ENCODE results near the gene SYT1.
A peak's percentile ranks its signal among the peaks of the same experiment; 100 is the strongest.

Gene SYT1

GRCh38 chr12:79366374-79366773 lies 501.8 kb downstream of the SYT1 start:
- DNase-seq: no peak

- no peak for DNase-seq
These were observed 502.5 kb downstream of the SYT1 start for GRCh38 chr12:79367032-79367589.

- DNase-seq: no peak
These were observed 505.4 kb downstream of the SYT1 start for GRCh38 chr12:79370021-79370420.

- no peak for DNase-seq
These were observed 506.7 kb downstream of the SYT1 start for GRCh38 chr12:79371226-79371625.

- peak; percentile 59 for DNase-seq
These were observed 509.4 kb downstream of the SYT1 start for GRCh38 chr12:79373896-79374499.

GRCh38 chr12:79374545-79374944 lies 510.0 kb downstream of the SYT1 start:
- peak; percentile 4 for DNase-seq

- no peak for DNase-seq
These were observed 510.5 kb downstream of the SYT1 start for GRCh38 chr12:79375050-79375449.

GRCh38 chr12:79378496-79378895 lies 513.9 kb downstream of the SYT1 start:
- DNase-seq: no peak

- no peak for DNase-seq
These were observed 515.8 kb downstream of the SYT1 start for GRCh38 chr12:79380402-79380801.

- no peak for DNase-seq
These were observed 517.0 kb downstream of the SYT1 start for GRCh38 chr12:79381248-79382208.

GRCh38 chr12:79384551-79384950 lies 520.0 kb downstream of the SYT1 start:
- DNase-seq: no peak

GRCh38 chr12:79388011-79388410 lies 523.4 kb downstream of the SYT1 start:
- no peak for DNase-seq

GRCh38 chr12:79393842-79394241 lies 529.3 kb downstream of the SYT1 start:
- no peak for DNase-seq

- no peak for DNase-seq
These were observed 533.0 kb downstream of the SYT1 start for GRCh38 chr12:79397609-79398008.

- no peak for DNase-seq
These were observed 535.9 kb downstream of the SYT1 start for GRCh38 chr12:79400481-79400880.

GRCh38 chr12:79402606-79403005 lies 538.0 kb downstream of the SYT1 start:
- no peak for DNase-seq

- DNase-seq: no peak
These were observed 542.4 kb downstream of the SYT1 start for GRCh38 chr12:79406993-79407392.

GRCh38 chr12:79407671-79408622 lies 543.4 kb downstream of the SYT1 start:
- peak; percentile 53 for DNase-seq

GRCh38 chr12:79408689-79409088 lies 544.1 kb downstream of the SYT1 start:
- DNase-seq: no peak

GRCh38 chr12:79409562-79409961 lies 545.0 kb downstream of the SYT1 start:
- DNase-seq: no peak

- DNase-seq: no peak
These were observed 547.2 kb downstream of the SYT1 start for GRCh38 chr12:79411791-79412190.

GRCh38 chr12:79413796-79414195 lies 549.2 kb downstream of the SYT1 start:
- no peak for DNase-seq

- DNase-seq: no peak
These were observed 549.7 kb downstream of the SYT1 start for GRCh38 chr12:79414252-79414651.

Measured in hematopoietic multipotent progenitor cell treated with erythropoietin and hydrocortisone succinate and interleukin-3 and kit ligand, for 6 days (in vitro differentiated cells).